OCI-LY3 (cell line): ENCODE measurements around the gene MBD3L2.

Experiments
- CTCF ChIP-seq: fragments of 200-600, 300-600 bp; sonication (generic); IDR thresholded peaks from 2 replicates; pipeline ENCODE4 v1.5.1; 2014; ENCODE audit warnings: antibody characterized with exemption, low read length, low read depth
- EZH2phosphoT487 ChIP-seq: fragments of 200-600 bp; shearing (Covaris generic); IDR thresholded peaks from 2 replicates; pipeline ENCODE4 v1.6.1; 2018; ENCODE audit warnings: antibody characterized with exemption, mixed run types, low read depth

GRCh38 chr19:7004313-7004931 lies 44.7 kb upstream of the MBD3L2 start:
- peak; percentile 89 for TF ChIP-seq CTCF
- no peak for TF ChIP-seq EZH2phosphoT487
